Mucosa of descending colon (tissue), 3 donors: ENCODE results near the gene GARS1. TPM values are rescaled to one million over a fixed set of nuclear protein-coding genes. Genes with fewer than 3 reads are reported as not detected.

ENCODE experiments used
- ATAC-seq: fragments of 200-7000 bp; cut with Tn5 transposase; one replicate; pipeline ENCODE4 v1.9.1; 2020; ENCODE audit warnings: mild to moderate bottlenecking, moderate library complexity
- DNase-seq, 3 donors: peaks; one replicate each; pipeline ENCODE4 v3.0.0-alpha.2; 2020
- H3K36me3 ChIP-seq: fragments of 200-600 bp; one replicate; pipeline ENCODE4 v1.8.0; 2021; ENCODE audit warnings: low read depth, mild to moderate bottlenecking
- H3K4me1 ChIP-seq: fragments of 200-600 bp; one replicate; pipeline ENCODE4 v1.8.0; 2021; ENCODE audit warnings: low read depth, mild to moderate bottlenecking
- H3K4me3 ChIP-seq: fragments of 200-600 bp; one replicate; pipeline ENCODE4 v1.8.0; 2021; ENCODE audit warnings: mild to moderate bottlenecking
- H3K9me3 ChIP-seq: fragments of 200-600 bp; one replicate; pipeline ENCODE4 v1.8.0; 2021; ENCODE audit warnings: mild to moderate bottlenecking
- intact Hi-C, 2 donors: fragments of 100-400 bp; cut with DNase I in 1 of 2; cut with micrococcal nuclease in 1 of 2; formaldehyde crosslinking; loops; one replicate each; pipeline versions ENCODE4 v1.11.0 to v1.11.1; 2022; cut with DNase I, micrococcal nuclease
- total RNA-seq, 3 donors: library from RNA; stranded (reverse); fragmentation: NEBNext Ultra II Directional in 2 of 3; extraction: Animal tissue kit (Norgen Biotek cat#: 25700) in 2 of 3; gene quantifications; one replicate each; pipeline versions ENCODE4 v1.2.1 to v1.2.4, GENCODE V29; 2021 to 2023
- TF ChIP-seq, protein P1 (sequence below): fragments of 200-600 bp; IDR thresholded peaks from one replicate; pipeline ENCODE4 v1.8.0; 2022; ENCODE audit warnings: antibody characterized with exemption, mild to moderate bottlenecking
- donor health status: DM: no; HTN: no; CAD: no; lungs with moderate emphysema.
- donor health status: DM: no; HTN: no; CAD: no.
- donor health status: DM: no; HTN: yes; CAD: no.

Gene GARS1
- total RNA-seq, 3 donors from 2014 or later = 46.2 to 68.6 (median 55.0) TPM

DNA sequence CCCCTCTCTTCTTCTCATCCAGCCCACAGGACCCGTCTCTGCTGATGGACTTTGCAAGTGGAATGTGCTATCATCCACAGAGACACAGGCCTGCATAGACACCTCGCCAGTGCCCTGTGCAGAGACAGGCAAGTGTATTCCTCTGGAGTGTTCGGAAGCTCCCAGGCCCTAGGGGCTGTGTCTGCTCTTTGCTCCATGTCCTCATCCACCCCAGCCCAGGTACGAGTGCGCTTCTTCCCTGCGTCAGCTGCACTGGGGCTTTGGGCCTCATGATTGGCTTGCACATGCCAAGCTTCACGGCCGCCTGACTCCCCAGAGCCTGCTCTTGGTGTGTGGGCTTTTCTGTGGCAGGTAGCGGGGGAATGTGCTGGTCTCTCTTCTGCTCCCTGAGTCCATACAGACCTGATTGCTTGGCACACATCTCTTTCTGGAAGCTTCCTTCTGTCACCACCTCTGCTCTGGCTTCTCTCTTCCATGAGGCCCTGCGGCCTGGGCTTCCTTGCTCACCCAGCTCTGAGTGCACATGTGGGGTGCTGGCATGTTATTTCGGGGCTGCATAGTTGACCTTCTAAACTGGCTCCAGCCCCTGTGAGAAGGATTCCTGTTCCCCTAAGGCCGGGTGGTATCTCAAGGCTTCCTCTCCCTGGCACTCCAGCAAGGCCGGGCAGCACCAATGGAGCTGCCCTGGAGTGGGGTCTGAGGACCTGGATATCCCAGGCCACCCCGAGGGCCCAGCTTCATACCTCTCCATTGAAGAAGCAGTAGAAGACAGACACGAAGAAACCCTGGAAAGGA lies 59.8 kb downstream of the GARS1 start:
- ATAC-seq = no peak
- TF ChIP-seq, protein P1, sequence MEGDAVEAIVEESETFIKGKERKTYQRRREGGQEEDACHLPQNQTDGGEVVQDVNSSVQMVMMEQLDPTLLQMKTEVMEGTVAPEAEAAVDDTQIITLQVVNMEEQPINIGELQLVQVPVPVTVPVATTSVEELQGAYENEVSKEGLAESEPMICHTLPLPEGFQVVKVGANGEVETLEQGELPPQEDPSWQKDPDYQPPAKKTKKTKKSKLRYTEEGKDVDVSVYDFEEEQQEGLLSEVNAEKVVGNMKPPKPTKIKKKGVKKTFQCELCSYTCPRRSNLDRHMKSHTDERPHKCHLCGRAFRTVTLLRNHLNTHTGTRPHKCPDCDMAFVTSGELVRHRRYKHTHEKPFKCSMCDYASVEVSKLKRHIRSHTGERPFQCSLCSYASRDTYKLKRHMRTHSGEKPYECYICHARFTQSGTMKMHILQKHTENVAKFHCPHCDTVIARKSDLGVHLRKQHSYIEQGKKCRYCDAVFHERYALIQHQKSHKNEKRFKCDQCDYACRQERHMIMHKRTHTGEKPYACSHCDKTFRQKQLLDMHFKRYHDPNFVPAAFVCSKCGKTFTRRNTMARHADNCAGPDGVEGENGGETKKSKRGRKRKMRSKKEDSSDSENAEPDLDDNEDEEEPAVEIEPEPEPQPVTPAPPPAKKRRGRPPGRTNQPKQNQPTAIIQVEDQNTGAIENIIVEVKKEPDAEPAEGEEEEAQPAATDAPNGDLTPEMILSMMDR = no peak
- no peak for DNase-seq
- no peaks in the 10 kb centered on the region for H3K9me3 ChIP-seq
- H3K4me3 ChIP-seq = no peak overlapping the region
- no peaks in the 10 kb centered on the region for H3K4me1 ChIP-seq
- intact Hi-C loops = no loop called here
- H3K36me3 ChIP-seq = no peaks in the 10 kb centered on the region

DNA sequence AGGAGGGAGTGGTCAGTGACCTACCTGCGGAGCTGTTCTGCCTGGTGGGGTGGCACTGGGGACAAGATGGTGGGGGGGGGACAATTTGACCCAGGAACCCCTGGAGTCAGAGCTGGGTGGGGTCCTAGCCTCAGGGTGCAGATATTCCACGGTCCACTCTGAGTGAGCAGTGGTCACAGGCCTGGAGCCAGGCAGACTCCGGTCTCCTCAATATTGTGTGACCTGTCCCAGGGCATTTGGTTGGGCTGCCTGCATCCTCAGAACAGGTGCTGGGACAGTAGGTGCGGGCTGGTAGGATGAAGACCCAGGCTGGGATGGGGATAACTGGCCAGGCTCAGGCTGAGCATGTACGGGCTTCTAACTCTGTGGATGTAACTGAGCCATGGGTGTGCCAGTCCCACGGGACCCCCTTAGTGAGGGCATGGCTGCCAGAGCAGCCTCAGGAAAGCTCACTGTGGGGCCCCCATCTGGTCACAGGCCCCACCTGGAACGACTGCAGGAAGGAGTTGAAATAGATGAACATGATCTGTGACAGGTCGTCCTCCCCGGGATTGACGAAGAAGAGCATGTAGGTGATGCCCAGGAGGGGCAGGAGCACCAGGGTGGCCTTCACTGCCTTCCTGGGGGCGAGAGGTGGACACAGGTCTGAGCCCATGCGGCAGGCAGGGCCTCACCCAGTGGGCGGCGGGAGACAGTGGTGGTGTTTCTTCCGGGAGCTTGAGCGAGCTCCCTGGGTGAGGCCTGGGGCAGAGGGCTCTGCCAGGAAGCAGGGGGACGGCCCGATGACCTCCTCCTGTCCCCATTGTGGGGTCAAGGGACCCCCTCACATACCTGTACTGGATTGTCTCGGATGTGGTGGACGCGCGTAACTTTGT lies 60.7 kb downstream of the GARS1 start:
- Histone ChIP-seq H3K4me1 (no peaks in the 10 kb centered on the region), H3K4me3 (no peak overlapping the region), H3K36me3 (no peaks in the 10 kb centered on the region), H3K9me3 (no peaks in the 10 kb centered on the region)
- ATAC-seq = no peak
- no peak for DNase-seq
- intact Hi-C loops = no loop called here
- TF ChIP-seq, protein P1 = no peak

DNA sequence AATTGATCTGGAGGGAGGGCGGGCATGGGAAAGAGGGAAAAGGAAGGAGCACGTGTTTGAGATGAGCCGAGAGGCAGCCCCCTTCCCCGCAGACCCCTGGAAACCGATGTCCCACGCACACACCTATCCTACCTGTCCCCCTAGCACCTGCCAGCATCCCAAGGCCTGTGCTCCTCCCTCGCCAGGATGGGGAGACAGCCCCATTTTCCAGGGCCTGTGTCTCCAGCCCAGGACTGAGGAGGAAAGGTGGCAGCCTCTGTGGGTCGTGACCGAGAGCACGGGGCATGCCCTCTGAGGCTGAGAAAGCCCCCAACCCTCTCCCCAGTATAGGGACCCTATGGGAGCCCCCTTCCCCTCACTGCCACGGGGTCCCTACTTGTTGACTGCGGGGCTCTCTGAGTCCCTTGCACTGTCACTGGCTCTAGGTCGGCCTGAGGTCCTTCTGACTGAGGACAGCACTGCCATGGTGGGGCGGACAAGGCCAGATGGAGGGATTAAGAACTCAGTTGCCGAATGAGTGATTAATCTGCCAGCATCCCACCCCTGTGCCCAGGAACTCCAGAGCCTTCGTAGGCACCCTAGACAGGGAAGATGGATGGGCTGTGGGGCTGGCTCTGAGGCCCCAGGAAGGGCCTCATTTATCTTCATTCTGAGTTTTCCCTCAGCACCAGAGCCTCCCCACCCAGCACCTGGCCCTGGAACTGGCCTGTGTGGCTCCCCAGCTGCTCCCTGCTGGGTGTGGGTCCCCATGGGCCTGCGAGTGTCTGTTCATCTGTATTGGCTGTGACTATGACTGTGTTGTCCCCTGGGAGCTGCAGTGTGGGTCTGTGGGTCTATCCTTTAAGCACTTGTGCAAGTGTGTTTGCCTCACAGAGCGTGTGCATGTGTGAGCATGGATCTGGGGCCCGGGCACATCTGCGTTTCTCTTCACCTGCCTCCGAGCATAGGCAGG lies 61.6 kb downstream of the GARS1 start:
- no peaks in the 10 kb centered on the region for H3K4me1 ChIP-seq
- no peaks in the 10 kb centered on the region for H3K9me3 ChIP-seq
- no peaks in the 10 kb centered on the region for H3K36me3 ChIP-seq
- DNase-seq = no peak
- H3K4me3 ChIP-seq = no peak overlapping the region
- intact Hi-C loops = no loop called here
- TF ChIP-seq, protein P1 = no peak
- no peak for ATAC-seq

DNA sequence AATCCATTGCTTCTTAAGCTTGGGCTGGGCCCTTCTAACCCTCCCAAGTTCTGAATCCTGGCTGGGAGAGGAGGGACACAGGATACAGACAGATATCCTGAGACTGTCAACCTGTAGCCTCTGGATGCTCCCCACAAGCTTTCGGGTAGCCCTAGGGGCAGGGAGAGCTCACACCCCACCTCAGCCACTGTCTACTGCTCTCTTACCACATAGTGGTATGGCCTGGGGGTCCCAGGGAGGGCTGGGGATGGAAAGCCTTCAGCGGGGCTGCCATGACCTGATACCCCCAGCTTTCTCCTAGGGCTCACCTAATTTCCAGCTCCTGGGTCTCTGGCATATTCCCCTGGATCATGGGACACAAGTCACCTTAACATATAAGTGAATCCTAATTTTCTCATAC lies 62.5 kb downstream of the GARS1 start:
- H3K4me1 ChIP-seq = no peaks in the 10 kb centered on the region
- no peaks in the 10 kb centered on the region for H3K36me3 ChIP-seq
- no peak overlapping the region for H3K4me3 ChIP-seq
- TF ChIP-seq, protein P1 = no peak
- intact Hi-C loops = no loop called here
- DNase-seq (no peak), ATAC-seq (no peak)
- no peaks in the 10 kb centered on the region for H3K9me3 ChIP-seq

DNA sequence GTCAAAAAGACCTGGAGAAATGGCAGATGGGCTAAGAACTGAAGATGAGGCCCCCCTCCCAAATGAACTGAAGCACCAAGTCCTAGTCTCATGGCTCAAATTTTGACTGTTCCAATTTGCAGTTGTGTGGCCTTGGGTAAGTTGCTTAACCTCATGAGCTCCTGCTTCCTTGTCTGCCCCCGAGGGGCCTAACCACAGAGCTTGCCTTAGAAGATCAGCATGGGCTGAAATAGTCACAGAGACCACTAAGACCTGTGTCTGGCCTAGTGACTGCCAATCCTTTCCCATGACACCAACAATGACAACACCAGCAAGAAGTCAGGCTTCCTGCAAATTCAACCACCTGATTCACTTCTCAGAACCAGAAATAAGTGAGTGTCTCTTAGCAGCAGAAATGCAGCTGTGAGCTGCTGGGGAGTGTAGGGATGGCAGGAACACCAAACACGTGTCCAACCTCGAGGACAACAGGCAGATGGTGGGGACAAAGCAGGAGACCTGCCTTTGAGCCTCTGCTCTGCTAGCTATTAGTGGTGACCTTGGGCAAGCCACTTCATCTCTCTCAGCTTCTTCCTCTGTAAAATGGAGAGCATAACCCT lies 63.9 kb downstream of the GARS1 start:
- no peak overlapping the region for H3K4me3 ChIP-seq
- TF ChIP-seq, protein P1 = no peak
- ATAC-seq = no peak
- no peak for DNase-seq
- no peaks in the 10 kb centered on the region for H3K9me3 ChIP-seq
- intact Hi-C loops = no loop called here
- H3K36me3 ChIP-seq = no peaks in the 10 kb centered on the region
- H3K4me1 ChIP-seq = no peaks in the 10 kb centered on the region
